GM21528 (cell line): ENCODE results near the gene SMC4.

Experiments used
- ATAC-seq: cut with Tn5 transposase; IDR thresholded peaks from one replicate; pipeline ENCODE4 v1.9.1; 2021; ENCODE audit warnings: mild to moderate bottlenecking, moderate library complexity; ENCODE audit not compliant: unreplicated experiment, low FRiP score

SMC4 gene

DNA sequence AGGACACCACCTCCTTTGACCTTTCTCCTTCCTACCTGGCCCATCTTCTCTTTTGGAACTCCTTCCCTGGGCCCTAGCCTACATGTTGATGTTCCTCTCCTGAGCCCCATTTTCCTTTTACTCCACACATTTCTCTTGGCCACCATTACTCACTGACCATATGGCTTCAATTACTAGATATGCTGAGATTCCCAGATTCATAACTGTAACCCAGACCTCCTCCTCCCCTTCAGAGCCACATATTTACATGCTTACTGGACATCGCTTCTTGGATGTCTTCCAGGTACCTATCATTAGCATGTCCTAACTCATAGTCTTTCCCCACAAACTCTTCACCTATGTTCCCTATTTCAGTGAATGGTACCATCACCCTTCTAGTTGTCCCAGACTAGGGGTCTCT, 74.5 kb downstream of the SMC4 start:
- ATAC-seq = no peak

DNA sequence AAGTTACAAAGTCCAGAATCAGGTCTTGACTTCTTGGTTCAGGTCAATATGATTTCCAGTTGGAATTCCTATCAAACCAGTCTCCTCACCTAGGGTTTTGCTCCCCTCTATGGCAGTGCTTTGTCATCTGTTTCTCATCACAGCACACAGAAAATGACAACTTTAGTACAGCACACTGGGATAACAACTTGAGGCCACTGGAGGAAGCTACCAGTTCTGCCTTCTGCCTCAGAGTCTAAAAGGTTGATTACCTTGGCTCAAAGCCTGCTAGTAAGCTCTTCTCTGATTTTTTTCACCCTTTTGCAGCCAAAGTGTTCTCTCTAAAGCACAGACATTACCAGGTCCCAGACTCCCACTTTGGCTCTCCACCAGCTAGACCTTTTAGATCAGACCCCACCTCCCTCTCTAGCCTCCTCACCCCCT, 75.0 kb downstream of the SMC4 start:
- no peak for ATAC-seq

DNA sequence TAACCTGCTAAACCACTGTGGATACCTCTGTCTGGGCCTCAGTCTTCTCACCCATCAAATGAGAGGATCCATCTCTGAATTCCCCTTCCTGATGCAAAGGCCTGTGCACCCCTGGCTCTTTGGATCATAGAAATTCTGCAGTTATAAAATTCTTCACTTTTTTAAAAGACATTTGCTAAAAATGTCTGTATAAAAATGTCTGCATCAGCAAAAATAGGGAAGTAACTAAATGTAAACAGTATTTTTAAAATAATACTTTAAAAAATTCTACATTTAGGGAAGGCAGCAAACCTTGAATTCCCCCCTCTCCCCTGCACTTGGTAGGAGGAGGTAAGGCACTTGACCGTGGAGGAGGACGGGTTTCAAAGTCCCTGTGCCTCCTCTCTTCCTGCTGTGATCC, 75.7 kb downstream of the SMC4 start:
- ATAC-seq = no peak

DNA sequence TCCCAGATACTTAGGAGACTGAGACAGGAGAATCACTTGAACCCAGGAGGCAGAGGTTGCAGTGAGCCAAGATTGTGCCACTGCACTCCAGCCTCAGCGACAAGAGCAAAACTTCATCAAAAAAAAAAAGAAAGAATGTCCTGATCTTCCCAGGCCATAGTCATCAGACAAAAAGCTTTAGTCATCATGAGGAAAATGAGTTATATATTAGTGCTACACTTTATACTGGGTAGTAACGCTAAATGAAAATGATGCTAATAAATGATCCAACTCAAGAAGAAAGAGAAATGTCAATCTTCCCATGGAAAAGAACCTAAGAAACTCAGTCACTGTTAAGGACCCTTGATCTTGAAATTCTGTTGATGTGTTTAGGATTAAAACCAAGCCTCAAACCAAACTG, 76.4 kb downstream of the SMC4 start:
- ATAC-seq = no peak

DNA sequence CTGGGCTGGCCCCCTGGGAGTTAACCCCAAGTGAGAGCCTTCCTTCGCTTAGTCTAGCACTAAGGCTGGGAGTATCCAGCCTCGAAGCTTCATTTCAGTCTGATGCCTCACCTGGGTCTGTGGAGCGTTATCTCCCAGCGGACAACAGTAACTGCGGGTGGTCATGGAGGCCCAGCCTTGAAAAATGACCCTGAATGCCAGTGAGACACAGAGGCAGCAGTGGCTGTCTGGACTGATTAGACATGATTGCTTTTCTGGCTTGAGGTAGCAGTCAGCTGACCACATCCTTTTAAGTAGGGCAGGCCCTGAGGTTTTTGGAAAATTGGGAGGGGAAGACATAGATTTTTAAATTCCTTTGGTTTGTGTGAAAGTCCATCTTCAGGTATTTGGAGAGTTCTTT, 78.3 kb downstream of the SMC4 start:
- no peak for ATAC-seq

DNA sequence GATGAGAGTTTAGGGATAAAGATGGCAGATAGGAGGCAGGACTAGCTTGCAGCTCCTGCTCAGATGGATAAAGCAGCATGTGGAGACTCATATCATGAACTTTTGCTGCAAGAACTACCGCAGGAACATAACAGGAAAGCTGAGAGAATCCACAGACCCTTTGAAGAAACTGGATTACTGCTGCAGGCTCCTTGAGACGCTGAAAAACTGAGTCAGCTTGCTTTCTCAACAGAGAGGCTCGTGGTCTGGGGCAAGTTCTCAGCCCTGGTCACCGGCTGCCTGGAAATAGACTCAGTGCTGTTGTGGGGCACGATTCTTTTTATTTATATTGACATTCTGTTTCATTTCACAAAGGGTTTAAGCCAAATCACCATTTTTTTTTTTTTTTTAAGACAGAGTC, 78.9 kb downstream of the SMC4 start:
- no peak for ATAC-seq

DNA sequence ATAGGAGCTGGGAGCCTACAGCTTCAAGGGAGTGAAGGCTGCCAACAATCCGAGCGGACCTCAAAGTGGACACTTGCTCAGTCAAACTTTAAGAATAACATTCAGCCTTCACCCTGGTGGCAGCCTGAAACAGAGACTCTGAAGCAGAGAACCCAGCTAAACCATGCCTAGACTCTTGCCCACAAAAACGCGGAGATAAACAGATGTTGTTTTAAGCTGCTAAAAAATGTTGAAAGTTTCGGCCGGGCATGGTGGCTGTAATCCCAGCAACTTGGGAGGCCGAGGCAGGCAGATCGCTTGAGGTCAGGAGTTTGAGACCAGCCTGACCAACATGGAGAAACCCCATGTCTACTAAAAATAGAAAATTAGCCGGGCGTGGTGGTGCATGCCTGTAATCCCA, 79.9 kb downstream of the SMC4 start:
- no peak for ATAC-seq

GRCh38 chr3:160480931-160481330, 81.5 kb downstream of the SMC4 start:
- ATAC-seq = no peak

GRCh38 chr3:160481856-160482255, 82.4 kb downstream of the SMC4 start:
- ATAC-seq = no peak

- ATAC-seq = no peak
These were observed 83.3 kb downstream of the SMC4 start for GRCh38 chr3:160482796-160483195.
